Activated naive CD8-positive, alpha-beta T cell treated with anti-CD3 and anti-CD28 coated beads, Interleukin-2, amount 50 U/mL, for 24 hours (primary cell): ENCODE data around the gene RASA4B.
"Not testable (repeated sequence)": the region's sequence is repeated elsewhere in the genome, so short reads cannot be mapped to it uniquely, and the experiment has no call there.

ENCODE experiments used
- ATAC-seq: fragments of 150-1000 bp; cut with Tn5 transposase; one replicate; pipeline ENCODE4 v1.10.0; 2021
- DNase-seq: peaks from one replicate; pipeline ENCODE4 v3.0.0; 2021
- H3K27ac Mint-ChIP-seq: one replicate; pipeline ENCODE4 v1.8.0; 2021; ENCODE audit warnings: mild to moderate bottlenecking, mixed read lengths
- H3K27me3 Mint-ChIP-seq: one replicate; pipeline ENCODE4 v1.8.0; 2021; ENCODE audit warnings: mixed read lengths
- H3K36me3 Mint-ChIP-seq: one replicate; pipeline ENCODE4 v1.8.0; 2021; ENCODE audit warnings: low read depth, mixed read lengths
- H3K4me1 Mint-ChIP-seq: one replicate; pipeline ENCODE4 v1.8.0; 2021; ENCODE audit warnings: mixed read lengths
- H3K4me3 Mint-ChIP-seq: one replicate; pipeline ENCODE4 v1.8.0; 2021; ENCODE audit warnings: mild to moderate bottlenecking, moderate library complexity, mixed read lengths
- H3K9me3 Mint-ChIP-seq: one replicate; pipeline ENCODE4 v1.8.0; 2021; ENCODE audit warnings: mixed read lengths

RASA4B gene

GRCh38 chr7:102494473-102495149, 23.0 kb downstream of the RASA4B start:
- not testable (repeated sequence) for H3K4me1 Mint-ChIP-seq, H3K9me3 Mint-ChIP-seq, DNase-seq, H3K27me3 Mint-ChIP-seq, H3K4me3 Mint-ChIP-seq, H3K27ac Mint-ChIP-seq, H3K36me3 Mint-ChIP-seq
- ATAC-seq: peak; percentile 72

GRCh38 chr7:102494026-102494425, 23.6 kb downstream of the RASA4B start:
- not testable (repeated sequence) for H3K9me3 Mint-ChIP-seq, H3K27ac Mint-ChIP-seq

GRCh38 chr7:102493220-102493935, 24.2 kb downstream of the RASA4B start:
- H3K4me3 Mint-ChIP-seq, H3K27ac Mint-ChIP-seq, H3K9me3 Mint-ChIP-seq, H3K27me3 Mint-ChIP-seq, H3K4me1 Mint-ChIP-seq, DNase-seq, H3K36me3 Mint-ChIP-seq: not testable (repeated sequence)
- peak; percentile 44 for ATAC-seq

More at GRCh38 chr7:102494026-102494425, 23.6 kb downstream of the RASA4B start:
- ATAC-seq, H3K4me3 Mint-ChIP-seq, H3K27me3 Mint-ChIP-seq, H3K4me1 Mint-ChIP-seq, H3K36me3 Mint-ChIP-seq: not testable (repeated sequence)
- DNase-seq: peak; percentile 21

- DNase-seq: peak; percentile 75
- H3K4me1 Mint-ChIP-seq, H3K27me3 Mint-ChIP-seq, H3K36me3 Mint-ChIP-seq, H3K27ac Mint-ChIP-seq, H3K9me3 Mint-ChIP-seq, H3K4me3 Mint-ChIP-seq: not testable (repeated sequence)
- peak; percentile 66 for ATAC-seq
Observed at GRCh38 chr7:102490529-102491075, 27.0 kb downstream of the RASA4B start.

GRCh38 chr7:102484317-102484716, 33.3 kb downstream of the RASA4B start:
- H3K4me3 Mint-ChIP-seq: not testable (repeated sequence)

GRCh38 chr7:102481962-102482361, 35.6 kb downstream of the RASA4B start:
- not testable (repeated sequence) for H3K4me1 Mint-ChIP-seq, ATAC-seq, DNase-seq

More at GRCh38 chr7:102484317-102484716, 33.3 kb downstream of the RASA4B start:
- ATAC-seq, H3K36me3 Mint-ChIP-seq, H3K27ac Mint-ChIP-seq, H3K27me3 Mint-ChIP-seq, H3K9me3 Mint-ChIP-seq, H3K4me1 Mint-ChIP-seq, DNase-seq: not testable (repeated sequence)

GRCh38 chr7:102479982-102480637, 37.5 kb downstream of the RASA4B start:
- H3K4me3 Mint-ChIP-seq, H3K27me3 Mint-ChIP-seq, H3K36me3 Mint-ChIP-seq, H3K27ac Mint-ChIP-seq, H3K4me1 Mint-ChIP-seq, ATAC-seq, H3K9me3 Mint-ChIP-seq: not testable (repeated sequence)
- DNase-seq: peak; percentile 48

More at GRCh38 chr7:102481962-102482361, 35.6 kb downstream of the RASA4B start:
- H3K4me3 Mint-ChIP-seq, H3K36me3 Mint-ChIP-seq, H3K27me3 Mint-ChIP-seq, H3K9me3 Mint-ChIP-seq, H3K27ac Mint-ChIP-seq: not testable (repeated sequence)

- not testable (repeated sequence) for DNase-seq, H3K4me1 Mint-ChIP-seq, H3K9me3 Mint-ChIP-seq, H3K27me3 Mint-ChIP-seq, H3K4me3 Mint-ChIP-seq, H3K36me3 Mint-ChIP-seq, H3K27ac Mint-ChIP-seq
- peak; percentile 26 for ATAC-seq
Observed at GRCh38 chr7:102479209-102479584, 38.4 kb downstream of the RASA4B start.

GRCh38 chr7:102478314-102479208, 39.0 kb downstream of the RASA4B start, which contains the start of gene POLR2J:
TSS of gene POLR2J (minus strand) at chr7:102478922. CDS start at chr7:102478860, 62 bp downstream.
- H3K4me3 Mint-ChIP-seq: peak within 1 kb of the TSS; percentile 82
- not testable (repeated sequence) for H3K4me1 Mint-ChIP-seq, H3K27me3 Mint-ChIP-seq, H3K36me3 Mint-ChIP-seq, H3K9me3 Mint-ChIP-seq
- H3K27ac Mint-ChIP-seq: peak within 1 kb of the TSS; percentile 59
- DNase-seq: peak; percentile 86
- peak; percentile 85 for ATAC-seq

GRCh38 chr7:102474736-102475435, 42.7 kb downstream of the RASA4B start:
- not testable (repeated sequence) for H3K36me3 Mint-ChIP-seq, DNase-seq, H3K27me3 Mint-ChIP-seq, H3K27ac Mint-ChIP-seq, ATAC-seq, H3K9me3 Mint-ChIP-seq, H3K4me3 Mint-ChIP-seq, H3K4me1 Mint-ChIP-seq

- H3K27me3 Mint-ChIP-seq: not testable (repeated sequence)
Observed at GRCh38 chr7:102474116-102474515, 43.5 kb downstream of the RASA4B start.

GRCh38 chr7:102473271-102473991, 44.1 kb downstream of the RASA4B start:
- H3K36me3 Mint-ChIP-seq: no peaks in the 10 kb centered on the region
- H3K4me1 Mint-ChIP-seq: no peaks in the 10 kb centered on the region
- H3K4me3 Mint-ChIP-seq: no peak overlapping the region
- ATAC-seq (peak; percentile 6), DNase-seq (no peak)
- no peak overlapping the region for H3K27ac Mint-ChIP-seq
- no peaks in the 10 kb centered on the region for H3K9me3 Mint-ChIP-seq
- no peaks in the 10 kb centered on the region for H3K27me3 Mint-ChIP-seq

More at GRCh38 chr7:102474116-102474515, 43.5 kb downstream of the RASA4B start:
- H3K4me3 Mint-ChIP-seq, H3K4me1 Mint-ChIP-seq, H3K36me3 Mint-ChIP-seq, H3K27ac Mint-ChIP-seq, ATAC-seq, H3K9me3 Mint-ChIP-seq, DNase-seq: not testable (repeated sequence)
